ENCODE results near the gene SERINC4. TPM values are rescaled to one million over a fixed set of nuclear protein-coding genes. Genes with fewer than 3 reads are reported as not detected.

Gene SERINC4
- total RNA-seq, 1 experiment from 2014 or later, result 0.17 TPM

GRCh38 chr15:43808960-43809678, 9.1 kb upstream of the SERINC4 start:
- H2BK12ac ChIP-seq (ENCODE audit: insufficient read length, low read depth, low read length), result no peak overlapping the region
- no peak overlapping the region for H2BK5ac ChIP-seq (ENCODE audit: insufficient read length, low read length)
- no peak overlapping the region for H3K4me3 Mint-ChIP-seq
- H3K79me1 ChIP-seq (ENCODE audit: insufficient read depth, low read depth, low read length, poor library complexity, severe bottlenecking), result no peaks in the 10 kb centered on the region
- no peak for TF ChIP-seq CTCF (conservative IDR thresholded peaks at IDR 0.05)
- WGBS (ENCODE audit: extremely low coverage, insufficient read length, low lambda C conversion rate), result no CpG with 5 or more reads among the region's 6 CpGs
- no peaks in the 10 kb centered on the region for H3K9me3 ChIP-seq (ENCODE audit: control insufficient read depth, low read depth, low read length)
- H3K27me3 Mint-ChIP-seq (ENCODE audit: low read depth), result no peaks in the 10 kb centered on the region
- no peaks in the 10 kb centered on the region for H4K20me1 ChIP-seq (ENCODE audit: control insufficient read depth, insufficient read depth, insufficient read length)
- H3T11ph ChIP-seq (ENCODE audit: low read length), result no peak overlapping the region
- H4K8ac ChIP-seq (replicated peaks; ENCODE audit: insufficient read length, low read depth, low read length), result no peak overlapping the region
- no peak overlapping the region for H4K91ac ChIP-seq (ENCODE audit: insufficient read length, low read depth, low read length)
- DNase-seq, result no peak
- H3K23me2 ChIP-seq (ENCODE audit: insufficient read length, low read depth, low read length, poor library complexity, severe bottlenecking), result no peaks in the 10 kb centered on the region
- no peak overlapping the region for H3K4me2 ChIP-seq (ENCODE audit: insufficient read depth, insufficient read length, low read length)
- H3K9ac ChIP-seq (ENCODE audit: extremely low read depth, insufficient read length, low read length), result no peak overlapping the region
- no peaks in the 10 kb centered on the region for H3K79me2 ChIP-seq (ENCODE audit: insufficient read depth, low read length)
- H3K56ac ChIP-seq (ENCODE audit: insufficient read length, low read depth, low read length), result no peak overlapping the region
- H2BK15ac ChIP-seq (ENCODE audit: low read depth, low read length), result no peak overlapping the region
- no peak overlapping the region for H2BK20ac ChIP-seq (ENCODE audit: low read depth, low read length, poor library complexity, severe bottlenecking)
- no peak overlapping the region for H2BK120ac ChIP-seq (ENCODE audit: low read depth, low read length, poor library complexity, severe bottlenecking)
- no peaks in the 10 kb centered on the region for H3K4me1 Mint-ChIP-seq
- no peak overlapping the region; a peak in 1 of 7 replicates for H3K27ac Mint-ChIP-seq
- no peak overlapping the region for H3K27ac ChIP-seq (ENCODE audit: insufficient read length, low read depth, low read length)
- no peaks in the 10 kb centered on the region for H3K9me3 Mint-ChIP-seq
- no peak overlapping the region for H3K4ac ChIP-seq (ENCODE audit: low read depth, low read length)
- H3K18ac ChIP-seq (ENCODE audit: insufficient read length, low read depth, low read length), result no peak overlapping the region
- no peak overlapping the region for H2AK5ac ChIP-seq (ENCODE audit: insufficient read length, low read length)
- no peaks in the 10 kb centered on the region for H3K4me1 ChIP-seq (ENCODE audit: insufficient read depth, low read length)
- no peaks in the 10 kb centered on the region for H3K27me3 ChIP-seq (ENCODE audit: insufficient read depth, low read length)
- no peak overlapping the region for H3K23ac ChIP-seq (ENCODE audit: insufficient read length, low read depth, low read length)
- H4K5ac ChIP-seq (ENCODE audit: insufficient read length, low read depth, low read length), result no peak overlapping the region
- H3K14ac ChIP-seq (ENCODE audit: insufficient read depth, low read length), result no peak overlapping the region
- peaks cover 48 to 95% (median 87%) of the 10 kb centered on the region in 3 experiments for H3K36me3 Mint-ChIP-seq (ENCODE audit: insufficient read depth in 1 of 3, low read depth in 3 of 3)
- no peak overlapping the region for H2AFZ ChIP-seq (ENCODE audit: low read length)

Data from H9 (cell line).